Loucy (cell line): ENCODE measurements around the gene PRSS57.
"Not testable (repeated sequence)": the region's sequence is repeated elsewhere in the genome, so short reads cannot be mapped to it uniquely, and the experiment has no call there.

Source experiments
- H2AFZ ChIP-seq: fragments of 200-600 bp; sonication (generic); 2 replicates; pipeline ENCODE4 v1.6.0; 2016; ENCODE audit warnings: antibody characterized with exemption, mild to moderate bottlenecking, low read length, moderate library complexity
- H3F3A ChIP-seq: fragments of 200-600 bp; 2 replicates; pipeline ENCODE4 v1.6.0; 2016; ENCODE audit warnings: antibody characterized with exemption, low read depth, mild to moderate bottlenecking
- H3K27me3 ChIP-seq: fragments of 200-600 bp; sonication (generic); 2 replicates; pipeline ENCODE4 v1.6.1; 2014; ENCODE audit warnings: low read length, mild to moderate bottlenecking; ENCODE audit not compliant: insufficient read depth, poor library complexity, severe bottlenecking
- H3K36me3 ChIP-seq: fragments of 200-600 bp; sonication (generic); 2 replicates; pipeline ENCODE4 v1.6.1; 2016; ENCODE audit warnings: low read length; ENCODE audit not compliant: insufficient read depth
- H3K4me1 ChIP-seq: fragments of 200-600 bp; sonication (generic); 2 replicates; pipeline ENCODE4 v1.5.1; 2014; ENCODE audit warnings: low read length, mild to moderate bottlenecking; ENCODE audit not compliant: insufficient read depth, poor library complexity, severe bottlenecking
- H3K4me2 ChIP-seq: fragments of 200-600 bp; sonication (generic); 2 replicates; pipeline ENCODE4 v1.6.0; 2014; ENCODE audit warnings: antibody characterized with exemption, low read length, low read depth, mild to moderate bottlenecking; ENCODE audit not compliant: poor library complexity, severe bottlenecking
- H3K4me3 ChIP-seq: fragments of 200-600 bp; sonication (generic); 2 replicates; pipeline ENCODE4 v1.5.1; 2014; ENCODE audit warnings: low read length, mild to moderate bottlenecking, mixed read lengths; ENCODE audit not compliant: poor library complexity, severe bottlenecking
- H3K79me2 ChIP-seq: fragments of 200-600 bp; sonication (generic); 2 replicates; pipeline ENCODE4 v1.6.1; 2014; ENCODE audit warnings: low read length; ENCODE audit not compliant: insufficient read depth
- H3K9ac ChIP-seq: fragments of 200-600 bp; sonication (generic); 2 replicates; pipeline ENCODE4 v1.6.0; 2014; ENCODE audit warnings: mild to moderate bottlenecking, low read depth, low read length, moderate library complexity; ENCODE audit not compliant: poor library complexity, severe bottlenecking
- H3K9me2 ChIP-seq: fragments of 200-600 bp; sonication (generic); replicated peaks from 2 replicates; pipeline ENCODE4 v1.6.1; 2016; ENCODE audit warnings: low read depth, low read length, mixed read lengths
- H3K9me3 ChIP-seq: fragments of 200-600 bp; sonication (generic); 2 replicates; pipeline ENCODE4 v1.6.1; 2014; ENCODE audit warnings: mild to moderate bottlenecking, antibody characterized with exemption, low read length, low read depth; ENCODE audit not compliant: insufficient read depth
- H4K20me1 ChIP-seq: fragments of 200-600 bp; sonication (generic); 2 replicates; pipeline ENCODE4 v1.6.0; 2014; ENCODE audit warnings: antibody characterized with exemption, low read length, mild to moderate bottlenecking; ENCODE audit not compliant: insufficient read depth, poor library complexity, severe bottlenecking
- CTCF ChIP-seq: fragments of 200-600 bp; sonication (generic); conservative IDR thresholded peaks from 2 replicates; pipeline ENCODE4 v1.5.1; 2014; ENCODE audit warnings: mild to moderate bottlenecking, antibody characterized with exemption, low read length
- EZH2phosphoT487 ChIP-seq: fragments of 200-600 bp; IDR thresholded peaks from 2 replicates; pipeline ENCODE4 v1.6.1; 2018; ENCODE audit warnings: antibody characterized with exemption, mild to moderate bottlenecking, moderate library complexity, borderline replicate concordance

The PRSS57 gene

GRCh38 chr19:704447-704741 lies 9.1 kb upstream of the PRSS57 start:
- no peak overlapping the region for H2AFZ ChIP-seq
- H3K9me2 ChIP-seq = no peaks in the 10 kb centered on the region
- no peaks in the 10 kb centered on the region for H3F3A ChIP-seq
- H3K4me2 ChIP-seq = no peak overlapping the region
- H3K27me3 ChIP-seq = no peaks in the 10 kb centered on the region
- no peak overlapping the region for H3K9ac ChIP-seq
- peaks cover 3% of the 10 kb centered on the region for H3K4me1 ChIP-seq
- no peaks in the 10 kb centered on the region for H3K9me3 ChIP-seq
- peaks cover 2% of the 10 kb centered on the region; the same call in 1 of the 2 replicates for H3K79me2 ChIP-seq
- no peak for TF ChIP-seq CTCF
- TF ChIP-seq EZH2phosphoT487 = no peak
- H4K20me1 ChIP-seq = no peaks in the 10 kb centered on the region
- H3K36me3 ChIP-seq = no peaks in the 10 kb centered on the region
- H3K4me3 ChIP-seq = no peak overlapping the region

- no peaks in the 10 kb centered on the region for H4K20me1 ChIP-seq
- no peak overlapping the region for H2AFZ ChIP-seq
- no peaks in the 10 kb centered on the region for H3K36me3 ChIP-seq
- no peak overlapping the region for H3K4me3 ChIP-seq
- no peaks in the 10 kb centered on the region for H3K27me3 ChIP-seq
- H3K4me2 ChIP-seq = no peak overlapping the region
- H3F3A ChIP-seq = no peaks in the 10 kb centered on the region
- H3K9me2 ChIP-seq = no peaks in the 10 kb centered on the region
- no peaks in the 10 kb centered on the region for H3K9me3 ChIP-seq
- peaks cover 3% of the 10 kb centered on the region for H3K4me1 ChIP-seq
- H3K79me2 ChIP-seq = no peaks in the 10 kb centered on the region
- no peak for TF ChIP-seq CTCF
- no peak for TF ChIP-seq EZH2phosphoT487
- H3K9ac ChIP-seq = no peak overlapping the region
Measured at GRCh38 chr19:703651-704446, 8.6 kb upstream of the PRSS57 start.

GRCh38 chr19:703329-703650 lies 8.0 kb upstream of the PRSS57 start:
- H3K27me3 ChIP-seq = no peaks in the 10 kb centered on the region
- H3K4me3 ChIP-seq = no peak overlapping the region
- no peaks in the 10 kb centered on the region for H3K79me2 ChIP-seq
- no peaks in the 10 kb centered on the region for H4K20me1 ChIP-seq
- no peak for TF ChIP-seq CTCF
- no peak for TF ChIP-seq EZH2phosphoT487
- H3K4me1 ChIP-seq = peaks cover under 1% of the 10 kb centered on the region
- H3K36me3 ChIP-seq = no peaks in the 10 kb centered on the region
- no peaks in the 10 kb centered on the region for H3K9me3 ChIP-seq
- no peaks in the 10 kb centered on the region for H3F3A ChIP-seq
- H3K9me2 ChIP-seq = no peaks in the 10 kb centered on the region
- H3K9ac ChIP-seq = no peak overlapping the region
- H2AFZ ChIP-seq = no peak overlapping the region
- H3K4me2 ChIP-seq = no peak overlapping the region

- not testable (repeated sequence) for H3K79me2 ChIP-seq, H3K9me3 ChIP-seq, H3K36me3 ChIP-seq, H4K20me1 ChIP-seq, H3K9me2 ChIP-seq, H2AFZ ChIP-seq, H3F3A ChIP-seq, H3K4me1 ChIP-seq, H3K4me3 ChIP-seq, H3K27me3 ChIP-seq, H3K9ac ChIP-seq, H3K4me2 ChIP-seq
Measured at GRCh38 chr19:702847-703246, 7.6 kb upstream of the PRSS57 start.

GRCh38 chr19:699885-700284 lies 4.6 kb upstream of the PRSS57 start:
- Histone ChIP-seq H3K79me2 (peaks cover 12% of the 10 kb centered on the region), H3K4me1 (peaks cover 11% of the 10 kb centered on the region)
- not testable (repeated sequence) for H4K20me1 ChIP-seq, H3K9me3 ChIP-seq, H3K9me2 ChIP-seq, H3K4me2 ChIP-seq, H2AFZ ChIP-seq, H3K36me3 ChIP-seq, H3K4me3 ChIP-seq, H3K27me3 ChIP-seq, H3K9ac ChIP-seq, H3F3A ChIP-seq
